Activated T-cell treated with anti-CD3 and anti-CD28 coated beads, Interleukin-2, amount 50 U/mL, for 24 hours (primary cell): Measurements from ENCODE around the gene NCOA1.
"Not testable (repeated sequence)": the region's sequence is repeated elsewhere in the genome, so short reads cannot be mapped to it uniquely, and the experiment has no call there.

Source experiments
- DNase-seq: peaks from one replicate; pipeline ENCODE4 v3.0.0-alpha.2; 2020
- H3K27ac Mint-ChIP-seq: 2 replicates; pipeline ENCODE4 v1.8.0; 2020; ENCODE audit warnings: mild to moderate bottlenecking, mixed read lengths
- H3K27me3 Mint-ChIP-seq: 2 replicates; pipeline ENCODE4 v1.8.0; 2020; ENCODE audit warnings: mixed read lengths
- H3K36me3 Mint-ChIP-seq: 2 replicates; pipeline ENCODE4 v1.8.0; 2020; ENCODE audit warnings: low read depth, mixed read lengths
- H3K4me1 Mint-ChIP-seq: 2 replicates; pipeline ENCODE4 v1.8.0; 2020; ENCODE audit warnings: low read depth, mixed read lengths
- H3K4me3 Mint-ChIP-seq: 2 replicates; pipeline ENCODE4 v1.8.0; 2020; ENCODE audit warnings: mild to moderate bottlenecking, moderate library complexity, mixed read lengths
- H3K9me3 Mint-ChIP-seq: 2 replicates; pipeline ENCODE4 v1.8.0; 2020; ENCODE audit warnings: mixed read lengths

The NCOA1 gene

GRCh38 chr2:24551016-24551415, 60.0 kb downstream of the NCOA1 start:
- H3K4me3 Mint-ChIP-seq, result no peak overlapping the region
- H3K36me3 Mint-ChIP-seq, result peaks cover 53% of the 10 kb centered on the region
- no peak for DNase-seq
- H3K27me3 Mint-ChIP-seq, result no peaks in the 10 kb centered on the region
- H3K4me1 Mint-ChIP-seq, result peaks cover 32% of the 10 kb centered on the region
- no peak overlapping the region for H3K27ac Mint-ChIP-seq
- peaks cover 40% of the 10 kb centered on the region for H3K9me3 Mint-ChIP-seq

GRCh38 chr2:24552836-24553235, 61.8 kb downstream of the NCOA1 start:
- Mint-ChIP-seq H3K4me1 (peaks cover 30% of the 10 kb centered on the region), H3K27ac (no peak overlapping the region), H3K36me3 (peaks cover 63% of the 10 kb centered on the region), H3K9me3 (peaks cover 42% of the 10 kb centered on the region), H3K27me3 (no peaks in the 10 kb centered on the region), H3K4me3 (no peak overlapping the region)
- no peak for DNase-seq

GRCh38 chr2:24558781-24559472, 67.9 kb downstream of the NCOA1 start:
- peaks cover 47% of the 10 kb centered on the region for H3K4me1 Mint-ChIP-seq
- no peaks in the 10 kb centered on the region for H3K27me3 Mint-ChIP-seq
- H3K4me3 Mint-ChIP-seq, result no peak overlapping the region
- peaks cover 47% of the 10 kb centered on the region for H3K36me3 Mint-ChIP-seq
- DNase-seq, result no peak
- no peak overlapping the region for H3K27ac Mint-ChIP-seq
- H3K9me3 Mint-ChIP-seq, result peaks cover 29% of the 10 kb centered on the region

- peaks cover 26% of the 10 kb centered on the region for H3K9me3 Mint-ChIP-seq
- no peak overlapping the region for H3K27ac Mint-ChIP-seq
- H3K4me1 Mint-ChIP-seq, result peaks cover 49% of the 10 kb centered on the region
- no peak overlapping the region for H3K4me3 Mint-ChIP-seq
- peaks cover 47% of the 10 kb centered on the region for H3K36me3 Mint-ChIP-seq
- no peaks in the 10 kb centered on the region for H3K27me3 Mint-ChIP-seq
- no peak for DNase-seq
Measured at GRCh38 chr2:24559473-24560113, 68.5 kb downstream of the NCOA1 start.

- H3K9me3 Mint-ChIP-seq, result no peaks in the 10 kb centered on the region
- H3K27ac Mint-ChIP-seq, result no peak overlapping the region
- DNase-seq, result no peak
- H3K4me3 Mint-ChIP-seq, result no peak overlapping the region
- H3K36me3 Mint-ChIP-seq, result peaks cover 40% of the 10 kb centered on the region
- H3K27me3 Mint-ChIP-seq, result no peaks in the 10 kb centered on the region
- H3K4me1 Mint-ChIP-seq, result peaks cover 39% of the 10 kb centered on the region
Measured at GRCh38 chr2:24565537-24565936, 74.5 kb downstream of the NCOA1 start.

GRCh38 chr2:24566209-24566608, 75.2 kb downstream of the NCOA1 start:
- peaks cover 42% of the 10 kb centered on the region for H3K4me1 Mint-ChIP-seq
- H3K36me3 Mint-ChIP-seq, result peaks cover 44% of the 10 kb centered on the region
- no peaks in the 10 kb centered on the region for H3K9me3 Mint-ChIP-seq
- no peak overlapping the region for H3K27ac Mint-ChIP-seq
- H3K27me3 Mint-ChIP-seq, result no peaks in the 10 kb centered on the region
- no peak overlapping the region for H3K4me3 Mint-ChIP-seq
- DNase-seq, result no peak

- Mint-ChIP-seq H3K4me1 (peaks cover 43% of the 10 kb centered on the region), H3K4me3 (no peak overlapping the region), H3K27me3 (no peaks in the 10 kb centered on the region), H3K27ac (no peak overlapping the region), H3K36me3 (peaks cover 44% of the 10 kb centered on the region), H3K9me3 (no peaks in the 10 kb centered on the region)
- DNase-seq, result no peak
Measured at GRCh38 chr2:24566630-24567029, 75.6 kb downstream of the NCOA1 start.

- H3K4me3 Mint-ChIP-seq, result no peak overlapping the region
- no peak overlapping the region for H3K27ac Mint-ChIP-seq
- no peaks in the 10 kb centered on the region for H3K27me3 Mint-ChIP-seq
- H3K9me3 Mint-ChIP-seq, result no peaks in the 10 kb centered on the region
- peaks cover 49% of the 10 kb centered on the region for H3K36me3 Mint-ChIP-seq
- peaks cover 49% of the 10 kb centered on the region for H3K4me1 Mint-ChIP-seq
- no peak for DNase-seq
Measured at GRCh38 chr2:24568551-24568950, 77.5 kb downstream of the NCOA1 start.

GRCh38 chr2:24569565-24569964, 78.5 kb downstream of the NCOA1 start:
- Mint-ChIP-seq H3K4me1 (peaks cover 52% of the 10 kb centered on the region), H3K36me3 (peaks cover 47% of the 10 kb centered on the region)
- not testable (repeated sequence) for H3K27ac Mint-ChIP-seq, DNase-seq, H3K4me3 Mint-ChIP-seq, H3K27me3 Mint-ChIP-seq, H3K9me3 Mint-ChIP-seq

- H3K36me3 Mint-ChIP-seq, result peaks cover 49% of the 10 kb centered on the region
- peaks cover 58% of the 10 kb centered on the region for H3K4me1 Mint-ChIP-seq
- H3K9me3 Mint-ChIP-seq, result no peaks in the 10 kb centered on the region
- no peak overlapping the region for H3K27ac Mint-ChIP-seq
- no peak for DNase-seq
- H3K4me3 Mint-ChIP-seq, result no peak overlapping the region
- H3K27me3 Mint-ChIP-seq, result no peaks in the 10 kb centered on the region
Measured at GRCh38 chr2:24570225-24570624, 79.2 kb downstream of the NCOA1 start.

GRCh38 chr2:24571828-24572442, 80.9 kb downstream of the NCOA1 start:
- peaks cover 39% of the 10 kb centered on the region for H3K36me3 Mint-ChIP-seq
- peaks cover 72% of the 10 kb centered on the region for H3K4me1 Mint-ChIP-seq
- DNase-seq, result no peak
- no peak overlapping the region for H3K4me3 Mint-ChIP-seq
- H3K9me3 Mint-ChIP-seq, result no peaks in the 10 kb centered on the region
- H3K27ac Mint-ChIP-seq, result peak overlapping the region; percentile 62
- H3K27me3 Mint-ChIP-seq, result no peaks in the 10 kb centered on the region

GRCh38 chr2:24576146-24576545, 85.1 kb downstream of the NCOA1 start:
- peak overlapping the region; percentile 61 for H3K4me3 Mint-ChIP-seq
- H3K36me3 Mint-ChIP-seq, result peaks cover 33% of the 10 kb centered on the region
- no peaks in the 10 kb centered on the region for H3K9me3 Mint-ChIP-seq
- no peaks in the 10 kb centered on the region for H3K27me3 Mint-ChIP-seq
- H3K27ac Mint-ChIP-seq, result peak overlapping the region; percentile 90
- DNase-seq, result no peak
- H3K4me1 Mint-ChIP-seq, result peaks cover 87% of the 10 kb centered on the region

- H3K4me3 Mint-ChIP-seq, result peak overlapping the region; percentile 61
Measured at GRCh38 chr2:24576617-24577016, 85.6 kb downstream of the NCOA1 start.

GRCh38 chr2:24577481-24577880, 86.4 kb downstream of the NCOA1 start:
- H3K36me3 Mint-ChIP-seq, result peaks cover 47% of the 10 kb centered on the region
- no peaks in the 10 kb centered on the region for H3K9me3 Mint-ChIP-seq
- DNase-seq, result no peak
- H3K27ac Mint-ChIP-seq, result peak overlapping the region; percentile 90
- H3K27me3 Mint-ChIP-seq, result no peaks in the 10 kb centered on the region
- peaks cover 87% of the 10 kb centered on the region for H3K4me1 Mint-ChIP-seq
- peak overlapping the region; percentile 61 for H3K4me3 Mint-ChIP-seq

More at GRCh38 chr2:24576617-24577016, 85.6 kb downstream of the NCOA1 start:
- no peaks in the 10 kb centered on the region for H3K27me3 Mint-ChIP-seq
- no peaks in the 10 kb centered on the region for H3K9me3 Mint-ChIP-seq
- peaks cover 88% of the 10 kb centered on the region for H3K4me1 Mint-ChIP-seq
- no peak for DNase-seq
- peak overlapping the region; percentile 90 for H3K27ac Mint-ChIP-seq
- H3K36me3 Mint-ChIP-seq, result peaks cover 38% of the 10 kb centered on the region
